ENCODE measurements around the gene NDUFV1. TPM values are rescaled to one million over a fixed set of nuclear protein-coding genes. Genes with fewer than 3 reads are reported as not detected.
"Not testable (repeated sequence)": the region's sequence is repeated elsewhere in the genome, so short reads cannot be mapped to it uniquely, and the experiment has no call there.

The NDUFV1 gene
- 100 to 1,000 TPM; 154 to 249 (median 180) TPM for total RNA-seq

GRCh38 chr11:67606492-67607295 lies at the start of gene NDUFV1:
NDUFV1 (plus strand) TSS chr11:67606936; CDS start chr11:67607005, 69 bp downstream.
- TF ChIP-seq EP300 (IDR thresholded peaks at IDR 0.05) (no peak), CTCF (IDR thresholded peaks at IDR 0.05) (peak in 3 of 4 experiments; percentile 81 to 91 (median 89)), POLR2A (IDR thresholded peaks at IDR 0.05) (peak; percentile 72 to 73), POLR2AphosphoS5 (IDR thresholded peaks at IDR 0.05) (peak; percentile 88)
- H3K36me3 ChIP-seq = peaks cover 0 to 33% of the 10 kb centered on the region in 2 donors
- ATAC-seq = peak; percentile 100

GRCh38 chr11:67558084-67558772 lies 48.5 kb upstream of the NDUFV1 start:
- peaks cover 0 to 8% (median 0%) of the 10 kb centered on the region in 3 donors for H3K4me1 ChIP-seq
- 56 to 83% methylated on average over 7 to 15 of the region's 19 CpGs for WGBS, 2 donors (ENCODE audit: low coverage in 1 of 2)
- H3K27ac ChIP-seq = no peak overlapping the region
- no peak overlapping the region for H3K4me3 ChIP-seq
- TF ChIP-seq CTCF (IDR thresholded peaks at IDR 0.05) = no peak
- no peak for TF ChIP-seq POLR2A (IDR thresholded peaks at IDR 0.05)
- TF ChIP-seq EP300 (IDR thresholded peaks at IDR 0.05) = no peak
- TF ChIP-seq POLR2AphosphoS5 (IDR thresholded peaks at IDR 0.05) = no peak
- no peaks in the 10 kb centered on the region for H3K9me3 ChIP-seq
- no peaks in the 10 kb centered on the region for H3K36me3 ChIP-seq
- peaks cover 15% of the 10 kb centered on the region for H3K27me3 ChIP-seq
- ATAC-seq = no peak

More at GRCh38 chr11:67606492-67607295, at the start of gene NDUFV1:
- Histone ChIP-seq H3K4me1 (peaks cover 0 to 37% (median 13%) of the 10 kb centered on the region in 3 donors), H3K4me3 (peak within 1 kb of the TSS; percentile 88 to 100), H3K9me3 (no peaks in the 10 kb centered on the region), H3K27ac (peak within 1 kb of the TSS; percentile 63 to 90 (median 86)), H3K27me3 (no peaks in the 10 kb centered on the region)
- no CpG with 5 or more reads among the region's 69 CpGs for WGBS, 2 donors (ENCODE audit: low coverage in 1 of 2)

- Histone ChIP-seq H3K4me1 (peaks cover 0 to 18% (median 0%) of the 10 kb centered on the region in 3 donors), H3K4me3 (no peak overlapping the region), H3K27ac (no peak overlapping the region), H3K9me3 (no peaks in the 10 kb centered on the region), H3K36me3 (no peaks in the 10 kb centered on the region), H3K27me3 (peaks cover 15% of the 10 kb centered on the region)
- no peak for ATAC-seq
- 37 to 80% methylated on average over 3 to 10 of the region's 10 CpGs for WGBS, 2 donors (ENCODE audit: low coverage in 1 of 2)
- TF ChIP-seq CTCF (IDR thresholded peaks at IDR 0.05) (no peak), POLR2AphosphoS5 (IDR thresholded peaks at IDR 0.05) (no peak), EP300 (IDR thresholded peaks at IDR 0.05) (no peak), POLR2A (IDR thresholded peaks at IDR 0.05) (no peak)
These were observed 44.6 kb upstream of the NDUFV1 start for GRCh38 chr11:67561971-67562619.

GRCh38 chr11:67562963-67563704 lies 43.6 kb upstream of the NDUFV1 start:
- H3K36me3 ChIP-seq = no peaks in the 10 kb centered on the region
- no peak overlapping the region for H3K27ac ChIP-seq
- H3K4me1 ChIP-seq = peaks cover 0 to 18% (median 0%) of the 10 kb centered on the region in 3 donors
- no peak for ATAC-seq
- WGBS, 2 donors (ENCODE audit: low coverage in 1 of 2) = 59 to 66% methylated on average over 10 of the region's 10 CpGs
- no peak overlapping the region for H3K4me3 ChIP-seq
- peaks cover 15% of the 10 kb centered on the region for H3K27me3 ChIP-seq
- H3K9me3 ChIP-seq = no peaks in the 10 kb centered on the region
- TF ChIP-seq EP300 (IDR thresholded peaks at IDR 0.05) = no peak
- TF ChIP-seq CTCF (IDR thresholded peaks at IDR 0.05) = no peak
- no peak for TF ChIP-seq POLR2AphosphoS5 (IDR thresholded peaks at IDR 0.05)
- no peak for TF ChIP-seq POLR2A (IDR thresholded peaks at IDR 0.05)

GRCh38 chr11:67563705-67564114 lies 43.0 kb upstream of the NDUFV1 start:
- ATAC-seq = peak; percentile 51

More at GRCh38 chr11:67563705-67564114, 43.0 kb upstream of the NDUFV1 start:
- not testable (repeated sequence) for H3K27ac ChIP-seq, H3K36me3 ChIP-seq, H3K9me3 ChIP-seq, H3K4me3 ChIP-seq
- Histone ChIP-seq H3K27me3 (peaks cover 12% of the 10 kb centered on the region), H3K4me1 (peaks cover 0 to 18% (median 0%) of the 10 kb centered on the region in 3 donors)
- 71 to 81% methylated on average over 7 to 8 of the region's 11 CpGs for WGBS, 2 donors (ENCODE audit: low coverage in 1 of 2)

All from gastroesophageal sphincter (tissue), 4 donors.